ENCODE data around the gene AIFM2.
A peak's percentile ranks its signal among the peaks of the same experiment; 100 is the strongest.

AIFM2 gene

GRCh38 chr10:70146489-70147258, 14.0 kb upstream of the AIFM2 start, which contains the start of gene TYSND1:
Gene TYSND1 (minus strand): TSS chr10:70146700. CDS start chr10:70146586, 114 bp downstream.
- DNase-seq (ENCODE audit: low read depth) = peak; percentile 85

GRCh38 chr10:70145666-70146488, 13.3 kb upstream of the AIFM2 start:
- peak; percentile 51 for DNase-seq (ENCODE audit: low read depth)

GRCh38 chr10:70145166-70145665, 12.6 kb upstream of the AIFM2 start:
- no peak for DNase-seq (ENCODE audit: low read depth)

DNA sequence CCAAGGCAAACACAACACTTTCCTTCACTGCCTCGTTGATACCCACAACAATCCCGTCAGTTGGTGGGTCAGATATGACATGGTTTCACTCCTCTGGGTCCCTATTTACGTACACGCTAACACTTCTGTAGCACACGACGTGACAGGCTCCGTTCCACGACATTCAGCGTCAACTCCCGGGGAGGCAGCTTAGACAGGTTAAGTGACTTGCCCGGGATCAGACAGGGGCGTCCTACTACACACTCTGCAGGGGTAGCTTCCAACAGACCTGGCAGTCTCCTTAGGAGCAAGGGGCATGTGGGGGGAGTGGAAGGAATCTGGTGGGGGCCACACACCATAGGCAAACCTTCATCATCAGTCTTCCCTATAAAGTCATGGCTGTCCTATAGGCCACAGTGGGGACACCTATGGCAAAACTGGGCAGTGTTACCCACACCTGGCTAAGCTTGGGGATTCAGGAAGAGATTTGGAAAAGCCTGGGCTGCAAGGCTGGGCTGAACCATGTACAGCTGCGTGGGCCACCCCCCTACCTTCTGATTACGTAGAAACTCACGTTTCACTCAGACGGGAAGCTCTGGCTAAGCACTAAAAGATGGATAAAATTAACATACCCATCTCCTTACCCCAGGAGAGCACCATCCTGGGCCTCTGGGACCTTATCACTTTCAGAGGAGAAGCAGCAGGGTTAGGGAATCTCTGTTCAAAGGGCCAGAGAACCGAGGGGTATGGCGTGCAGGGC, 11.9 kb upstream of the AIFM2 start:
- no peak for DNase-seq (ENCODE audit: low read depth)

GRCh38 chr10:70142555-70142954, 9.9 kb upstream of the AIFM2 start:
- DNase-seq (ENCODE audit: low read depth) = no peak

DNA sequence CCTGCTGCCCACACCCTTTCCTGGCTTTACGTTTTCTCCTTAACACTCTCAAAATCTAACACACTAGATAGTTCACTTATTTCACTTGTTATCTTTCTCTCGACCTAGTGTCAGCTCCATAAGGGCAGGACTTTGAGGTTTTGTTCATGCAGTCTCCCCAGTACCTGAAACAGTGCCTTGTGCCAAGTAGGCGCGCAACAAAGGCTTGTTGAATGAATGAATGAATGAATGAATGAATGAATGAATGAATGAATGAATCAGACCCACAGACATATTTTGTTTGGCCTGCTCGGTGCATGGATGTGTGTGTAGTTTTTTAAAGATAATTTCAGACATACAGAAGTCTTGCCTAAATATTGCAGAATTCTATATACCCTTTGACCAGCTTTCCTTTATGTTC, 7.7 kb upstream of the AIFM2 start:
- DNase-seq (ENCODE audit: low read depth) = no peak

- no peak for DNase-seq (ENCODE audit: low read depth)
Observed at GRCh38 chr10:70139997-70140250, 7.3 kb upstream of the AIFM2 start.

DNA sequence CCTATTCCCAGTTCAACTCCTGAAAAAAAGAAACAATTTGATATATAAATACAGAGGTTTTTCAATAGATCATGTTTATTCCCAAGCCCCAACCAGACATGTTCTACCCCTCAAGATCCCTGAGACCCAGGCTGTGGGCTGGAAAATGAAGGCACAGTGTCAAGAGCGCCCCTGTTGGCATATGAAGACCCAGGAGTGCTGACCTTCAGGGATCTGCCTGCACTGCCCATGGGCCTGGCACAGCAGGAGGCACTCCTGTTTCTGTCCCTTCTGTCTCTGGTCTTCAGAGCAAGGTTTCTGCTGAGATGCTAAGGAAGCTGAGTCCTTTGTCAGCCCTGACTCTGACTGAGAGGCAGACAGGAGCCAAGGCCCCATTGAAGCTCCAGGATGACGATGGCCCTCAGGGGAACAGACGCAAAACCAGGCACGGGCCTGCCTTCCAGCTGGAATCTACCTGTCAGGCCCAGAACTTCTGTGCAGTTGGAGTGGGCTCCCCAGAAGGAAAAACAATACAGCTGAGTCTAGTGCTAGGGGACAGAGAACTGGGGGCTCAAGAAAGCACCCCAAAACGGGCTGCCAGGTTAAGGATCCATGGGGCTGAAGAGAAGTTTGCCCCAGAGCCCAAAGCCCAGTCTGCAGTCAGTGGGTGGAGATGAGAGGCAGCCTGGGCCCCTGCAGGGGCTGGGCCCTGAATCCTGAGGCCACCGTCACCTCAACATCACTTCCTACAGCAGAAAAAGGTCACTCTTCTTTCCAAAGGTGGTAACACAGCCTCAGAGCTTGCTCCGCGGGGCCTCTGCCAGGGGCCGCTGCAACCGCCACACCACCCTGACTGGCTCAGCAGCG, 6.7 kb upstream of the AIFM2 start:
- no peak for DNase-seq (ENCODE audit: low read depth)

DNA sequence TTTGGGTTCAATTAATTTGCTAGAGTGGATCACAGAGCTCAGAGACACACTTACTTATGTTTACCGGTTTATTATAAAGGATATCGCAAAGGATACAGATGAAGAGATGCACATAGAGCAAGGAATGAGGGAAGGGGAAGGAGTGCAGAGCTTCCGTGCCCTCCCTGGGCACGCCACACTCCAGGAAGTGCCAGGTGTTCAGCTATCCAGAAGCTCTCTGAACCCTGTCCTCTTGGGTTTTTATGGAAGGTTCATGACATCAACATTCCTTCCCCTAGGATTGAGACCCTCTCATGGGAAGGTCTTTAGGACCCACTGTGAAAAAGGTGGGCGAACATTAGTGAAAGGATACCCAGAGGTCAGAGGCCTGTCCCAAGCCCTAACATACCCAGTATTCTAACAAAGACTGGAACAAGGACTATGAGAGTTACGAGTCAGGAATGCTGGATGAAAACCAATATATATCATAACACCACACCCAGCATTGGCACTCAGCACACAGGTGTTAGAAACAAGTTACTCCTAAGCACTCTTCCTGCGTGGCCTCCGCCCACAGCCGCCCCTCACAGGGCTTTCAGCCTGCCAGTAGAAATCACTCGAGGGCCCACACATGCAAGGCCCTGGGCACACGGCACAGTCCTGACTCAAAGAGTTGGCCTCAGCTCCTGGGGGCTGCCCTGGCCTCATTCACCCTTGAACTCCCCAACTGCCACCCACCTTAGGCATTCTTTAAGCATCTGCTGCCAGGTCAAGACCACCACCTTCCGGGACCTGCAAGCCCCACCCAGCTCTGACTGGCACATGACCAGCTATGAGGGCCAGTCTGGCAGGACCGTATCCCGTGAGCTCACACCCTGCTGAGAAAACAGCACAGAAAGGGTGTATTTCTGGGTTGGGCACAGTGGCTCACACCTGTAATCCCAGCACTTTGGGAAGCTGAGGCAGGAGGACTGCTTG, 5.6 kb upstream of the AIFM2 start:
- DNase-seq (ENCODE audit: low read depth) = no peak

GRCh38 chr10:70137135-70137534, 4.5 kb upstream of the AIFM2 start:
- DNase-seq (ENCODE audit: low read depth) = no peak

- no peak for DNase-seq (ENCODE audit: low read depth)
Observed at GRCh38 chr10:70135684-70136083, 3.1 kb upstream of the AIFM2 start.

- DNase-seq (ENCODE audit: low read depth) = no peak
Observed at GRCh38 chr10:70135046-70135445, 2.4 kb upstream of the AIFM2 start.

DNA sequence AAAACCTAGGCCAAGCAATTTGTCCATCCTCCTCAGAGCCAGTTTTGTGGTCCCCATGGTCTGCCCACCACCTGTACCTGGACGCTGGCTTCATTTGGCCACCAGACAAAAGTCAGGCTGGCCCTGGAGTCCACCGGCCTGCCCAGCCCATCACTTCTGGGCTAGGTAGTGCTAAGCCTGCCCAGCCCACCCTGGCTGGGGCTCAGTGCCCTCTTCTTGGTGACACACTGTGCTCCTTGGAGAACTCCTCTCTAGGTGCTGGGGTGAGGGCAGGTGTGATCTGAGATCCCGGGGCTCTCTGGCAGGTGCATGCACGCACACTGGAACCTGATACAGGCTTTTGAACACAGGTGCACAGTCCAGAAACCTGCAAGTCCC, 1.1 kb downstream of the AIFM2 start:
- no peak for DNase-seq (ENCODE audit: low read depth)

DNA sequence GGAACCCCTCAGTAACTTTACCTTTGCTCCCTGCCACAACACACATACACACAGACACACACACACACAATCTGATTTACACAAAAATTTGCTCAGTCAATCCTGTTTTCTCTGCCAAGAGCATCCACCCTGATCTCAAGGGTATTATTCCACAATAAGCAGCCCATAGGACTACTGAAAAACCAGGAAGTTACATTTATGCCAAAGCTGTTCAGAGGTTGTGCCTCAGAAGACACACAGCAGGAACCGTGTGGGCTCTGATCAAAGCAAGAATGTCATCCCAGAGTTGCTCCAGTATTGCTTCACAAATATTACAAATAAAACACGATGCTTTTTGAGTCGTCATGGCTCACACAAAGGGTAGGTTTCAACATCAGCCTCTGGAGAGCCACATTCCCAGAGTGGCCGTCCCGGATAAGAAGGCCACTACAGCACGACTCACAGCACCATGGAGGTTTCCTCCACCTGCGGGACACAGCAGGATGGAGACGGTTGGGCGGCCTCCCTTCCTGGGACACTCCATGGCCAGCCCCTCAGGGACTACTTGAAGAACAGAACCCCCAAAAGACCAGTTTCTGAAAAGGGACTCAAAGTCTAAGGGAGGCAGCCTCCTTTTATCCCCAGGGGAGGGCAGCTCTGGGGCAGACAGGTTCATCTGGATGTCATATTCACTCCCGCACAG, 1.6 kb downstream of the AIFM2 start:
- DNase-seq (ENCODE audit: low read depth) = no peak

DNA sequence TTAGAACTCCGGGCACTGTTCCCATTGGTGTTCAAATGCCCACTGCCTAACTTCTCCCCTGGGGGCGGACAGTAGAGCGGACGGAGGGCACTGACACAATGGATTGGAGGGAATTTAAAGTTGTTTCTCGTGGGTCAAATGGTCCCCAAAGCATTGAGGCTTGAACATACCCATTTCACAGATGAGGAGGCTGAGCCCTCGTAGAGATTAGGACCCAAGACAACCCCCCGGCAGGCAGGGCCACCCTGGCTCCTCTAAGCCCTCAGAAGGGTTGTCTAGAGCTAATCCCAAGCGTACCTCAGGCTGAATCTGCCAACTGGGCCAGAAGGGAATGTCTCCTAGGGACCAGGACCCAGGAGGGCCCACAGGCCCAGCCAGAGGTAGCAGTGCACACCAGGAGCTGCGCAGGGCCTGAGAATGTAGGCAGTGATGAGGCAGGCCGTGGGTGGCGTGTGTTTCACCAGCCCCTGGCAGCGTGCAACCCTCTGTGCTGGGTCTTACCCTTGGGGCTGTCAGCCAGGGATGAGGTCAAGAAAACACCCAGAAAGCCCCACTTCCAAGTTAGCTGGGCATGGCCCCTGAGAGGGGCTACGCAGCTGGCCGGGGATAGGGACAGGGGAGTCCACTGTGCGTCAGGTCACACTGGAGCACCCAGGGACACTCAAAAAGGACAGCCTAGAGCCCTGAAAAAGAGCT, 5.8 kb downstream of the AIFM2 start:
- DNase-seq (ENCODE audit: low read depth) = no peak

- DNase-seq (ENCODE audit: low read depth) = no peak
Observed at GRCh38 chr10:70125918-70126552, 6.6 kb downstream of the AIFM2 start.

DNA sequence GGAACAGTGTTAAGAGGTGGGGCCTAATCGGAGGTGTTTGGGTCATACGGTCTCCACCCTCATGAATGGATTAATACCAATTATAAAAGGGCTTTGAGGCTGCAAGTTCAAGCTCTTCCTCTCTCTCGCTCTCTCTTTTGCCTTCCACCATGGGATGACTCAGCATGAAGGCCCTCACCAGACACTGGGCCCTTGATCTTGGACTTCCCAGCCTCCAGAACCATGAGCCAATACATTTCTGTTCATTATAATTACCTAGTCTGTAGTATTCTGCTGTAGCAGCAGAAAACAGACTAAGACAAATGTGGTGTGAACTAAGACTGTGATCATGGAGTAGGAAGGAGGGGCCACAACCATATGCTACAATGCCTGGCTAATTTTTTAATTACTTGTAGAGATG, 7.7 kb downstream of the AIFM2 start:
- DNase-seq (ENCODE audit: low read depth) = no peak

GRCh38 chr10:70124415-70124814, 8.2 kb downstream of the AIFM2 start:
- no peak for DNase-seq (ENCODE audit: low read depth)

DNA sequence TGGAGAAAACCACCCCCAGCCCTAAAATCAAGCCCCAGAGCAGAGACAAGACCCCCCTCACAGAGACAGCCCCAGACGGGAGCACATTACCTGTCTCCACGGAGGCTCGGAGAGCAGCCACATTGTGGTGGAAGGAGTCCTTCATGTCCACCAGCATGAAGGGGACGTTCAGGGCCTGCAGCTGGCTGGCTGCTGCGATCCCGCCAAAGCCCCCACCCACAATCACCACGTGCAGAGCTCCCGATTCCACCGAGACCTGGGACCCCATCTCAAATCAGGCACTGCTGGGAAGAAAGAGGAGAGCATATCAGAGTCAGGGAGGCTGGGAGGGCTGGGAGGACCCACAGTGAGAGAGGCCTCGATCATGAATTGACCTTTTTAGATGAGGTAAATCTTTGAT, 8.8 kb downstream of the AIFM2 start:
- no peak for DNase-seq (ENCODE audit: low read depth)
